Epithelial cell of esophagus (primary cell): ENCODE measurements around the gene MPPE1.

Source experiments
- DNase-seq: peaks from one replicate; pipeline ENCODE4 v3.0.0; 2010; ENCODE audit warnings: low read depth
- H3K4me3 ChIP-seq: 2 replicates; pipeline ENCODE4 v1.5.1; 2011; ENCODE audit warnings: mild to moderate bottlenecking, low read length, control low read depth
- CTCF ChIP-seq: IDR thresholded peaks from 2 replicates; pipeline ENCODE4 v1.5.1; 2011; ENCODE audit warnings: low read depth, mild to moderate bottlenecking, low read length, control low read depth, inconsistent platforms; ENCODE audit not compliant: insufficient read depth; ENCODE audit errors: missing control alignments

Gene MPPE1

GRCh38 chr18:11851146-11851805 lies 56.8 kb downstream of the MPPE1 start, which contains the start of gene CHMP1B:
CHMP1B (plus strand) TSS chr18:11851413; CDS start chr18:11851512, 99 bp downstream.
- no peak for TF ChIP-seq CTCF
- DNase-seq, result peak; percentile 98
- peak within 1 kb of the TSS; percentile 96 for H3K4me3 ChIP-seq

- peak; percentile 36 for DNase-seq
- TF ChIP-seq CTCF, result no peak
Observed at GRCh38 chr18:11850821-11851145, 57.3 kb downstream of the MPPE1 start.

GRCh38 chr18:11849841-11850634 lies 58.1 kb downstream of the MPPE1 start:
- TF ChIP-seq CTCF, result peak; percentile 1
- H3K4me3 ChIP-seq, result peak overlapping the region; percentile 96
- DNase-seq, result peak; percentile 91

More at GRCh38 chr18:11850821-11851145, 57.3 kb downstream of the MPPE1 start:
- H3K4me3 ChIP-seq, result peak overlapping the region; percentile 96

- H3K4me3 ChIP-seq, result no peak overlapping the region
- no peak for TF ChIP-seq CTCF
- DNase-seq, result no peak
Observed at GRCh38 chr18:11849279-11849678, 58.8 kb downstream of the MPPE1 start.

- no peak overlapping the region for H3K4me3 ChIP-seq
- DNase-seq, result no peak
- TF ChIP-seq CTCF, result no peak
Observed at GRCh38 chr18:11847811-11848210, 60.3 kb downstream of the MPPE1 start.

GRCh38 chr18:11845654-11846053 lies 62.5 kb downstream of the MPPE1 start:
- no peak overlapping the region for H3K4me3 ChIP-seq
- DNase-seq, result no peak
- no peak for TF ChIP-seq CTCF
